ENCODE results near the gene MTTP.

- TF ChIP-seq CTCF (conservative IDR thresholded peaks at IDR 0.05) (no peak), ZFX (IDR thresholded peaks at IDR 0.05) (no peak)
Measured at GRCh38 chr4:99536848-99537247, 37.8 kb upstream of the MTTP start.
